K562 (cell line): ENCODE results near the gene PCOLCE2. TPM values are rescaled to one million over a fixed set of nuclear protein-coding genes. Genes with fewer than 3 reads are reported as not detected.

Experiments
- ADNP ChIP-seq: fragments of 200-800 bp; sonication (Bioruptor generic); IDR thresholded peaks from 2 replicates; pipeline ENCODE4 v1.6.1; 2016; ENCODE audit warnings: missing genetic modification characterization, missing compliant biosample characterization
- ARID1B ChIP-seq: fragments of 450-650 bp; IDR thresholded peaks from 2 replicates; pipeline ENCODE4 v1.6.1; 2016; ENCODE audit warnings: antibody characterized with exemption, mild to moderate bottlenecking, inconsistent platforms
- BHLHE40 ChIP-seq: IDR thresholded peaks from 2 replicates; pipeline ENCODE4 v1.6.1; 2011; ENCODE audit warnings: low read length, improper control_type of control experiment
- FOXA1 ChIP-seq: fragments of 450-650 bp; IDR thresholded peaks from 2 replicates; pipeline ENCODE4 v1.6.1; 2016; ENCODE audit warnings: mild to moderate bottlenecking, borderline replicate concordance
- FOXA3 ChIP-seq, 2 experiments: fragments of 450-650 bp in 1 of 2; sonication (generic) in 1 of 2; formaldehyde crosslinking; IDR thresholded peaks in 1 of 2; conservative IDR thresholded peaks in 1 of 2; 2 replicates each; pipeline versions ENCODE4 v1.4.0 to v1.8.0; 2020 to 2022; ENCODE audit warnings: mild to moderate bottlenecking in 2 of 2, missing genetic modification reagents in 1 of 2
- MAFK ChIP-seq: IDR thresholded peaks from 2 replicates; pipeline ENCODE4 v1.6.1; 2011; ENCODE audit warnings: low read length, improper control_type of control experiment
- NCOA1 ChIP-seq: fragments of 450-650 bp; IDR thresholded peaks from 2 replicates; pipeline ENCODE4 v1.6.1; 2016; ENCODE audit warnings: low read depth
- NR4A1 ChIP-seq, 2 experiments: fragments of 250-450 bp in 1 of 2; fragments of 450-650 bp in 1 of 2; sonication (Bioruptor Pico) in 1 of 2; IDR thresholded peaks; 2 replicates each; pipeline versions ENCODE4 v1.4.0 to v1.6.1; 2016 to 2020; ENCODE audit warnings: mild to moderate bottlenecking in 2 of 2, missing compliant biosample characterization in 1 of 2, missing genetic modification characterization in 1 of 2, moderate library complexity in 1 of 2
- SOX6 ChIP-seq: fragments of 450-650 bp; IDR thresholded peaks from 2 replicates; pipeline ENCODE4 v1.6.1; 2014; ENCODE audit warnings: mild to moderate bottlenecking
- TAL1 ChIP-seq: fragments of 450-650 bp; IDR thresholded peaks from 2 replicates; pipeline ENCODE4 v1.6.1; 2016; ENCODE audit warnings: mild to moderate bottlenecking
- ZBTB8A ChIP-seq: fragments of 450-650 bp; IDR thresholded peaks from 2 replicates; pipeline ENCODE4 v1.6.1; 2018; ENCODE audit warnings: mild to moderate bottlenecking, moderate library complexity; ENCODE audit not compliant: partially characterized antibody
- ZC3H11A ChIP-seq: IDR thresholded peaks from 2 replicates; pipeline ENCODE4 v1.6.1; 2012; ENCODE audit warnings: low read depth, low read length, improper control_type of control experiment
- ZFP36 ChIP-seq: fragments of 150-350 bp; IDR thresholded peaks from 2 replicates; pipeline ENCODE4 v1.6.1; 2018; ENCODE audit warnings: low read length, low read depth; ENCODE audit not compliant: partially characterized antibody
- polyA plus RNA-seq, 8 experiments: library from polyadenylated mRNA; depleted of rRNA in 4 of 8; stranded (reverse) in 5 of 8; unstranded in 3 of 8; fragments of >200 nt; fragmentation: Nextera tagmentation in 2 of 8; fragmentation: Illumina TruSeq in 1 of 8; extraction: Ambion mirVana in 2 of 8; extraction: Trizol in 1 of 8; gene quantifications; 2 replicates each; pipeline versions ENCODE4 v1.2.1 to v1.2.3, GENCODE V29; 2011 to 2014; ENCODE audit warnings: inconsistent platforms in 1 of 8, missing spikeins in 1 of 8
- total RNA-seq, 7 experiments: library from RNA; depleted of rRNA in 6 of 7; stranded (reverse); fragments of >200 nt in 6 of 7; fragmentation: Illumina TruSeq in 2 of 7; extraction: Trizol in 2 of 7; gene quantifications; 2 replicates each; pipeline versions ENCODE4 v1.2.1 to v1.2.3, GENCODE V29; 2011 to 2021; ENCODE audit warnings: low replicate concordance in 1 of 7
- TF ChIP-seq, protein P1 (sequence below): sonication (generic); formaldehyde crosslinking; IDR thresholded peaks from 2 replicates; pipeline ENCODE4 v1.8.0; 2022; ENCODE audit warnings: mild to moderate bottlenecking, missing genetic modification reagents, borderline replicate concordance
- TF ChIP-seq, protein P2 (sequence below): fragments of 250-450 bp; sonication (Bioruptor Pico); IDR thresholded peaks from 2 replicates; pipeline ENCODE4 v1.4.0; 2020; ENCODE audit warnings: mild to moderate bottlenecking, moderate library complexity, borderline replicate concordance
- TF ChIP-seq, protein P3 (sequence below): fragments of 450-650 bp; IDR thresholded peaks from 2 replicates; pipeline ENCODE4 v1.6.1; 2016; ENCODE audit warnings: low read depth, mild to moderate bottlenecking, moderate library complexity
- TF ChIP-seq, protein P4 (sequence below), 2 experiments: fragments of 450-650 bp; IDR thresholded peaks; 2 replicates each; pipeline ENCODE4 v1.6.1; 2016

PCOLCE2 gene
- total and polyA plus RNA-seq, 9 of the 15 experiments (the other 6 are each of a cell fraction or from before 2014, with no cell fraction given) = 0.18 to 1.2 (median 0.65) TPM

DNA sequence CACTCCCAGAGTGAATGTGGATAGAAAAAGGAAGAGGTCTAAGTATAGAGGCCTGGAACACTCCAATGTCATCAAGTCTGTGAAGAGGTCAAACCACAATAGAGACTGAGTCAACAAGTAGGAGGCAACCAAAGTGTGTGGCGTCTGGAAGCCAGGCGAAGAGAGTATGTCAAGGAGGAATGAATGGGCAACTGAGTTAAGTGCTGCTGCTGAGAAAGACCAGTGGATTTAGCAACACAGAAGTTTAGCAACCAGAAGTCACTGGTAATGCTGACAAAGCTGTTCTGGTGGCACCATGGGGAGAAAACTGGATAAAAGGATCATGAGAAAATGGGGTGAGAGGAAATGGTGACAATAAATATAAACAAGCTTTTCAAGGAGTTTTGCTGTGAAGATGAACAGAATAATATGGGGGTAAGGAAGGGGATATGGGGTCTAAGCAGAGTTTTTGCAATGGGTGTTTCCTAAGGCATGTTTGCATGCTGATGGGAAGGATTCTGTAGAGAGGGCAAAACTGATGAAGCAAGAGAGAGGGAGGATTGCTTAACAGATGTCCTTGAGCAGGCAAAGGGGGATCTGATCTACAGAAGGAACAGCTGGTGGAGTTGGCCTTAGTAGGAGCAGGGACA lies 38.4 kb downstream of the PCOLCE2 start (continued):
- TF ChIP-seq, protein P1, sequence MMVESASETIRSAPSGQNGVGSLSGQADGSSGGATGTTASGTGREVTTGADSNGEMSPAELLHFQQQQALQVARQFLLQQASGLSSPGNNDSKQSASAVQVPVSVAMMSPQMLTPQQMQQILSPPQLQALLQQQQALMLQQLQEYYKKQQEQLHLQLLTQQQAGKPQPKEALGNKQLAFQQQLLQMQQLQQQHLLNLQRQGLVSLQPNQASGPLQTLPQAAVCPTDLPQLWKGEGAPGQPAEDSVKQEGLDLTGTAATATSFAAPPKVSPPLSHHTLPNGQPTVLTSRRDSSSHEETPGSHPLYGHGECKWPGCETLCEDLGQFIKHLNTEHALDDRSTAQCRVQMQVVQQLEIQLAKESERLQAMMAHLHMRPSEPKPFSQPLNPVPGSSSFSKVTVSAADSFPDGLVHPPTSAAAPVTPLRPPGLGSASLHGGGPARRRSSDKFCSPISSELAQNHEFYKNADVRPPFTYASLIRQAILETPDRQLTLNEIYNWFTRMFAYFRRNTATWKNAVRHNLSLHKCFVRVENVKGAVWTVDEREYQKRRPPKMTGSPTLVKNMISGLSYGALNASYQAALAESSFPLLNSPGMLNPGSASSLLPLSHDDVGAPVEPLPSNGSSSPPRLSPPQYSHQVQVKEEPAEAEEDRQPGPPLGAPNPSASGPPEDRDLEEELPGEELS (CRISPR knock-in tag) = no peak
- TF ChIP-seq ARID1B (peak; percentile 82), ZBTB8A (no peak), NCOA1 (0 out of 2 replicates have a peak, but pooled peaks have one; percentile 15), SOX6 (peak; percentile 91), BHLHE40 (peak; percentile 52), TAL1 (peak; percentile 59), FOXA1 (peak; percentile 88), MAFK (peak; percentile 76), ZC3H11A (no peak), NR4A1 (CRISPR knock-in tag; IDR thresholded peaks at IDR 0.05) (no peak), NR4A1 (tag; IDR thresholded peaks at IDR 0.05) (no peak), ZFP36 (no peak), FOXA3 (CRISPR knock-in tag; conservative IDR thresholded peaks at IDR 0.05 in 1 of 2, IDR thresholded peaks at IDR 0.05 in 1 of 2) (peak; percentile 99), ADNP (tag) (no peak)
- TF ChIP-seq, protein P2, sequence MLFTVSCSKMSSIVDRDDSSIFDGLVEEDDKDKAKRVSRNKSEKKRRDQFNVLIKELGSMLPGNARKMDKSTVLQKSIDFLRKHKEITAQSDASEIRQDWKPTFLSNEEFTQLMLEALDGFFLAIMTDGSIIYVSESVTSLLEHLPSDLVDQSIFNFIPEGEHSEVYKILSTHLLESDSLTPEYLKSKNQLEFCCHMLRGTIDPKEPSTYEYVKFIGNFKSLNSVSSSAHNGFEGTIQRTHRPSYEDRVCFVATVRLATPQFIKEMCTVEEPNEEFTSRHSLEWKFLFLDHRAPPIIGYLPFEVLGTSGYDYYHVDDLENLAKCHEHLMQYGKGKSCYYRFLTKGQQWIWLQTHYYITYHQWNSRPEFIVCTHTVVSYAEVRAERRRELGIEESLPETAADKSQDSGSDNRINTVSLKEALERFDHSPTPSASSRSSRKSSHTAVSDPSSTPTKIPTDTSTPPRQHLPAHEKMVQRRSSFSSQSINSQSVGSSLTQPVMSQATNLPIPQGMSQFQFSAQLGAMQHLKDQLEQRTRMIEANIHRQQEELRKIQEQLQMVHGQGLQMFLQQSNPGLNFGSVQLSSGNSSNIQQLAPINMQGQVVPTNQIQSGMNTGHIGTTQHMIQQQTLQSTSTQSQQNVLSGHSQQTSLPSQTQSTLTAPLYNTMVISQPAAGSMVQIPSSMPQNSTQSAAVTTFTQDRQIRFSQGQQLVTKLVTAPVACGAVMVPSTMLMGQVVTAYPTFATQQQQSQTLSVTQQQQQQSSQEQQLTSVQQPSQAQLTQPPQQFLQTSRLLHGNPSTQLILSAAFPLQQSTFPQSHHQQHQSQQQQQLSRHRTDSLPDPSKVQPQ = no peak
- TF ChIP-seq, protein P3, sequence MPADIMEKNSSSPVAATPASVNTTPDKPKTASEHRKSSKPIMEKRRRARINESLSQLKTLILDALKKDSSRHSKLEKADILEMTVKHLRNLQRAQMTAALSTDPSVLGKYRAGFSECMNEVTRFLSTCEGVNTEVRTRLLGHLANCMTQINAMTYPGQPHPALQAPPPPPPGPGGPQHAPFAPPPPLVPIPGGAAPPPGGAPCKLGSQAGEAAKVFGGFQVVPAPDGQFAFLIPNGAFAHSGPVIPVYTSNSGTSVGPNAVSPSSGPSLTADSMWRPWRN = peak; percentile 99
- TF ChIP-seq, protein P4, sequence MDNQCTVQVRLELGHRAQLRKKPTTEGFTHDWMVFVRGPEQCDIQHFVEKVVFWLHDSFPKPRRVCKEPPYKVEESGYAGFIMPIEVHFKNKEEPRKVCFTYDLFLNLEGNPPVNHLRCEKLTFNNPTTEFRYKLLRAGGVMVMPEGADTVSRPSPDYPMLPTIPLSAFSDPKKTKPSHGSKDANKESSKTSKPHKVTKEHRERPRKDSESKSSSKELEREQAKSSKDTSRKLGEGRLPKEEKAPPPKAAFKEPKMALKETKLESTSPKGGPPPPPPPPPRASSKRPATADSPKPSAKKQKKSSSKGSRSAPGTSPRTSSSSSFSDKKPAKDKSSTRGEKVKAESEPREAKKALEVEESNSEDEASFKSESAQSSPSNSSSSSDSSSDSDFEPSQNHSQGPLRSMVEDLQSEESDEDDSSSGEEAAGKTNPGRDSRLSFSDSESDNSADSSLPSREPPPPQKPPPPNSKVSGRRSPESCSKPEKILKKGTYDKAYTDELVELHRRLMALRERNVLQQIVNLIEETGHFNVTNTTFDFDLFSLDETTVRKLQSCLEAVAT (IDR thresholded peaks at IDR 0.05) = peak in 1 of 2 experiments; percentile 94; a peak in 2 of 4 replicates
